ENCODE data around the gene NFASC.

The NFASC gene

DNA sequence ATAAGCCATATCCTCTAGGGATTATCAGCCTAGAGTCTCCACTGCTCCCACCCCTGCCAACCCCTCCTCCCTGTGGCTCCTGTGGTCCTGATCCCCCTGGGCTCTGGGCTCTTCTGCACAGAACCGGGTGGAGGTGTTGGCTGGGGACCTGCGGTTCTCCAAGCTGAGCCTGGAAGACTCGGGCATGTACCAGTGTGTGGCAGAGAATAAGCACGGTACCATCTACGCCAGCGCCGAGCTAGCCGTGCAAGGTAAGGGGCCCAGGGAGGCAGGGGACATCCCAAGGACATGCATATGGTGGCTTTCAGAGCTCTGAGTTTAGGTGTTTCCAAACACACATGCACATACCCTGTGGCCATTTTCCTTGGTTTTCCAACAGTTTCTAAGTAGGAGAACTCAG lies 191.7 kb downstream of the NFASC start:
- DNase-seq (ENCODE audit: low read depth), result no peak
- TF ChIP-seq, protein P1, sequence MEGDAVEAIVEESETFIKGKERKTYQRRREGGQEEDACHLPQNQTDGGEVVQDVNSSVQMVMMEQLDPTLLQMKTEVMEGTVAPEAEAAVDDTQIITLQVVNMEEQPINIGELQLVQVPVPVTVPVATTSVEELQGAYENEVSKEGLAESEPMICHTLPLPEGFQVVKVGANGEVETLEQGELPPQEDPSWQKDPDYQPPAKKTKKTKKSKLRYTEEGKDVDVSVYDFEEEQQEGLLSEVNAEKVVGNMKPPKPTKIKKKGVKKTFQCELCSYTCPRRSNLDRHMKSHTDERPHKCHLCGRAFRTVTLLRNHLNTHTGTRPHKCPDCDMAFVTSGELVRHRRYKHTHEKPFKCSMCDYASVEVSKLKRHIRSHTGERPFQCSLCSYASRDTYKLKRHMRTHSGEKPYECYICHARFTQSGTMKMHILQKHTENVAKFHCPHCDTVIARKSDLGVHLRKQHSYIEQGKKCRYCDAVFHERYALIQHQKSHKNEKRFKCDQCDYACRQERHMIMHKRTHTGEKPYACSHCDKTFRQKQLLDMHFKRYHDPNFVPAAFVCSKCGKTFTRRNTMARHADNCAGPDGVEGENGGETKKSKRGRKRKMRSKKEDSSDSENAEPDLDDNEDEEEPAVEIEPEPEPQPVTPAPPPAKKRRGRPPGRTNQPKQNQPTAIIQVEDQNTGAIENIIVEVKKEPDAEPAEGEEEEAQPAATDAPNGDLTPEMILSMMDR (conservative IDR thresholded peaks at IDR 0.05; ENCODE audit: low read length), result no peak
- H3K4me3 ChIP-seq (ENCODE audit: low read length), result no peak overlapping the region

DNA sequence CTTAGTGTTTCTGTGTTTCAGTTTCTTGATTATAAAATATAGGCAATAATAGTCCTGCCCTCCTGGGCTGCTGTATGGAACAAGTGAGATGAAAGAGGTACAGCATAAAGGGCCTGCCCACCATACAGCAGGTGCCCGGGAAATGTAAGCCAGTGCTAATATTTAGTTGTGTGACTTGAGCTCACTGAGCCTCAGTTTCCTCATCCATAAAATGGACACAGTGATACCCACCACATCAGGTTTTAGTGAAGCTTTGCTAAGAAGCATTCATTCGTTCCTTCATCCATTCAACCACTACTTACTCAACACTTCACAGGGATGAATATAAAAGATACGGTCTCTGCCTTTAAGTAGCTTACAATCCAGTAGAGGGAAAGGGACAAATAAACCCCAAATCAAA lies 192.2 kb downstream of the NFASC start:
- TF ChIP-seq, protein P1 (conservative IDR thresholded peaks at IDR 0.05; ENCODE audit: low read length), result no peak
- H3K4me3 ChIP-seq (ENCODE audit: low read length), result no peak overlapping the region
- no peak for DNase-seq (ENCODE audit: low read depth)

DNA sequence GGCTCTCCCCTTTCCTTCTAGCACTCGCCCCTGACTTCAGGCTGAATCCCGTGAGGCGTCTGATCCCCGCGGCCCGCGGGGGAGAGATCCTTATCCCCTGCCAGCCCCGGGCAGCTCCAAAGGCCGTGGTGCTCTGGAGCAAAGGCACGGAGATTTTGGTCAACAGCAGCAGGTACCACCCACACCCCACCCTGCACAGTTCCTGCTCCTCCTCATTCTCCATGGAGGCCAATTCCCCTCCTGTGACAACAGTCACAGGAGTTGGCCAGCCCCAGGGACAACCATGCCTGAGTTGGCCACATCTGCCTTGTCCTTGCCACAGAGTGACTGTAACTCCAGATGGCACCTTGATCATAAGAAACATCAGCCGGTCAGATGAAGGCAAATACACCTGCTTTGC lies 193.6 kb downstream of the NFASC start:
- TF ChIP-seq, protein P1 (conservative IDR thresholded peaks at IDR 0.05; ENCODE audit: low read length), result no peak
- DNase-seq (ENCODE audit: low read depth), result no peak
- no peak overlapping the region for H3K4me3 ChIP-seq (ENCODE audit: low read length)

DNA sequence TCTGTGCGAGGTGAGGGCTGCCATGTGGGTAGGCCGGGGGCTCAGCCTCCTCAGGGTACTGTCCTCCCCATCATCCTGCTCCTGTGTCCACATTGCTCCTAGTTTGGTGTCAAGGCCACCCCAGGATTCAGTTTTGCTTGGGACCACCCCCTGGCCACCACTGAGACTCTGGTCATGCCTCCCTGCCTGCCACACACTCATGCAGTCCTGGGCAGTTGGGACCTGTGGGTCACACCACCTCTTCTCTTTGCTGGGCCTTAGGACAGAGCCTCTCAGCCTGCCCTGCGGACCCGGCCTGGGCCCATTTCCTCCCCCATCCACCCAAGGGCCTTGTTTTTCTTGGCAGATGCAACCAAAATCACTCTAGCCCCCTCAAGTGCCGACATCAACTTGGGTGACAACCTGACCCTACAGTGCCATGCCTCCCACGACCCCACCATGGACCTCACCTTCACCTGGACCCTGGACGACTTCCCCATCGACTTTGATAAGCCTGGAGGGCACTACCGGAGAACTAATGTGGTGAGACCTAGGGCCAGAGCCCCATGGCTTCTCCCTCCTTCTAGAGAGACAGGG lies 194.2 kb downstream of the NFASC start:
- DNase-seq (ENCODE audit: low read depth), result no peak
- no peak overlapping the region for H3K4me3 ChIP-seq (ENCODE audit: low read length)
- TF ChIP-seq, protein P1 (conservative IDR thresholded peaks at IDR 0.05; ENCODE audit: low read length), result no peak

DNA sequence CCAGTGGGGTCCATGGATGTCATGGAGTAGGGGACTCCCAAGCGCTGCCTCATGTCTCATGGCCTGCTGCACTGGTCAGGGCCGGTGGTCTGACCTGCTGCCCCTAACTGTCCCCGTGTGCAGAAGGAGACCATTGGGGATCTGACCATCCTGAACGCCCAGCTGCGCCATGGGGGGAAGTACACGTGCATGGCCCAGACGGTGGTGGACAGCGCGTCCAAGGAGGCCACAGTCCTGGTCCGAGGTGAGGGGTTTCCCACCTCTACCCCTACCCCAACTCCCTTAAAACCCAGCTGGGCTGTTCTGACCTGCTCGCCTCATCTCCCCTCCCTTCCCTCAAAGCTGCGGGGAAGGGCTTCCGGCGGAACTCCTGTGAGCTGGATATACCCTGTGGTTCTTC lies 195.0 kb downstream of the NFASC start:
- no peak for DNase-seq (ENCODE audit: low read depth)
- no peak overlapping the region for H3K4me3 ChIP-seq (ENCODE audit: low read length)
- TF ChIP-seq, protein P1 (conservative IDR thresholded peaks at IDR 0.05; ENCODE audit: low read length), result no peak

DNA sequence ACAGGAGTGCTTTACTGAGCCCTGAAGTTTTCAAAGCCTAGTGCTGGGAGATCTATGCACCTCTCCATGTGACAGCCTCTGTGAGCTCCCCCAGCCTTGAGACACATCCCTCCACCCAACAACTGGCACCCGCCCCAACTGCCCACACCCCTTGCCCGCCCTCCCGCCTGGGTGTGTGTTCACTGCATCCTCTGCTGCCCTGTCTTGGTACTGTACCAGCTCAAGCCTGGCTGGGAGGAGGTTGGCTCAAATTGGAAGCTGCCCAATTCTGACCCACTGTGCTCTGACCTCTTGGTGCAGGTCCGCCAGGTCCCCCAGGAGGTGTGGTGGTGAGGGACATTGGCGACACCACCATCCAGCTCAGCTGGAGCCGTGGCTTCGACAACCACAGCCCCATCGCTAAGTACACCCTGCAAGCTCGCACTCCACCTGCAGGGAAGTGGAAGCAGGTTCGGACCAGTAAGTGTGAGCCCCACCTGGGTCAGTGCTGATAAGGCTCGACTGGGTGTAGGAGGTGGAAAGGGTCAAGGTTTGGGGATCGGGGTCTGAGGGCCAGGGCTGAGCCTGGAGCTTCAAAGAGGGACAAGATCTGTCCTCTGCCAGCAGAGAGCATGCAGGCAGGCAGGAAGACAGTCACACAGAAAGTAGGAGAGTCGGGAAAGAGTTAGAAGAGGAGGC lies 195.6 kb downstream of the NFASC start:
- no peak overlapping the region for H3K4me3 ChIP-seq (ENCODE audit: low read length)
- TF ChIP-seq, protein P1 (conservative IDR thresholded peaks at IDR 0.05; ENCODE audit: low read length), result peak; percentile 8; the same call in 1 of the 2 replicates
- no peak for DNase-seq (ENCODE audit: low read depth)

DNA sequence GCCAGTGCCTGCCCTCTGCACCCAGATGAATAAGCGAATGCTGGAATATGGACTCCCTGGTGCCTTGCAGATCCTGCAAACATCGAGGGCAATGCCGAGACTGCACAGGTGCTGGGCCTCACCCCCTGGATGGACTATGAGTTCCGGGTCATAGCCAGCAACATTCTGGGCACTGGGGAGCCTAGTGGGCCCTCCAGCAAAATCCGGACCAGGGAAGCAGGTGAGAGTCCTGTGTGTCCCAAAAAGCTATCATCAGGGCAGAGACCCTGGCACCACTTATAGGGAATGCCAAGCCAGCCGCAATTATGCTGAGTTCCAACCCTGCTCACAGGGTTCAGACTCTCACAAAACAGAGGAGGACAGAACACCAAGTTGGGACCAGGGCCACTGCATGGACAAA lies 196.4 kb downstream of the NFASC start:
- TF ChIP-seq, protein P1 (conservative IDR thresholded peaks at IDR 0.05; ENCODE audit: low read length), result no peak
- no peak overlapping the region for H3K4me3 ChIP-seq (ENCODE audit: low read length)
- no peak for DNase-seq (ENCODE audit: low read depth)
